GM13976 (cell line): Measurements from ENCODE around the gene PLCB1.

Experiments
- DNase-seq: peaks from one replicate; pipeline ENCODE4 v3.0.0; 2012; ENCODE audit warnings: low spot score
- in situ Hi-C: fragments of 300-500 bp; cut with MboI; formaldehyde crosslinking; loops from one replicate; pipeline ENCODE4 v1.12.0; 2022; ENCODE audit warnings: low sequenced_read_pairs, mixed read lengths, inconsistent platforms; ENCODE audit not compliant: unreplicated experiment
- TF ChIP-seq, protein P1 (sequence below): IDR thresholded peaks from 2 replicates; pipeline ENCODE4 v1.5.1; 2012; ENCODE audit warnings: borderline replicate concordance, mild to moderate bottlenecking; ENCODE audit not compliant: insufficient read depth; ENCODE audit errors: extremely low read depth, missing control alignments, control extremely low read depth

Gene PLCB1

GRCh38 chr20:8360035-8360434 is 228.0 kb downstream of the PLCB1 start:
- no peak for DNase-seq
- TF ChIP-seq, protein P1, sequence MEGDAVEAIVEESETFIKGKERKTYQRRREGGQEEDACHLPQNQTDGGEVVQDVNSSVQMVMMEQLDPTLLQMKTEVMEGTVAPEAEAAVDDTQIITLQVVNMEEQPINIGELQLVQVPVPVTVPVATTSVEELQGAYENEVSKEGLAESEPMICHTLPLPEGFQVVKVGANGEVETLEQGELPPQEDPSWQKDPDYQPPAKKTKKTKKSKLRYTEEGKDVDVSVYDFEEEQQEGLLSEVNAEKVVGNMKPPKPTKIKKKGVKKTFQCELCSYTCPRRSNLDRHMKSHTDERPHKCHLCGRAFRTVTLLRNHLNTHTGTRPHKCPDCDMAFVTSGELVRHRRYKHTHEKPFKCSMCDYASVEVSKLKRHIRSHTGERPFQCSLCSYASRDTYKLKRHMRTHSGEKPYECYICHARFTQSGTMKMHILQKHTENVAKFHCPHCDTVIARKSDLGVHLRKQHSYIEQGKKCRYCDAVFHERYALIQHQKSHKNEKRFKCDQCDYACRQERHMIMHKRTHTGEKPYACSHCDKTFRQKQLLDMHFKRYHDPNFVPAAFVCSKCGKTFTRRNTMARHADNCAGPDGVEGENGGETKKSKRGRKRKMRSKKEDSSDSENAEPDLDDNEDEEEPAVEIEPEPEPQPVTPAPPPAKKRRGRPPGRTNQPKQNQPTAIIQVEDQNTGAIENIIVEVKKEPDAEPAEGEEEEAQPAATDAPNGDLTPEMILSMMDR, result no peak
- in situ Hi-C loops, result no loop called here

DNA sequence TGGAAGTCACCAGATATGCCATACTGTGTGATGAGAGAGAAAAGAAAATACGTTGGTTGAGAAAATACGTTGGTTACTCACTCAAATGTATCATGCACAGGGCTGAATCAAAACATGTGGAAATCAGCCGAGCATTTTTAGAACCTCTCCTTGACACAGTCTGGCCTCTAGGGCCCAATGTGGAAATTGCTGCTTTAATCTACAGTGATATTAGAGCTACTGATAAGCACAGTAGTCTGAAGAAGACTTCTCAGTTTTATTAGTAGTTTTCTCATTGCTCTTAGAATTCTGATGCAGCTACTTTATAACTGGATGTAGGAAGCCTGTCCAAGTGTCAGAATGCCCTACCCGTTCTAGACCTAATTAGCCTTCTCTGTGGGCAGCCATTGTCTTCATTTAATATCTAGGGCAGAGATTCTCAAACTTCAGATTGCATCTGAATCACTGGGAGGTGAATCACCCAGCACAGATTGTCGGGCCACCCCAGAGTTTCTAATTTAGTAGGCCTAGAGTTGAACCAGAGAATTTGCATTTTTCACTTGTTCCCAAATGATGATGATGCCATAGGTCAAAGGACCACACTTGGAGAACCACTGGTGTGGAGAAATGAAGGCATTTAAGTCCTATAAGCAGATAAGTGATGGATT is 229.1 kb downstream of the PLCB1 start:
- no peak for DNase-seq
- in situ Hi-C loops, result no loop called here
- TF ChIP-seq, protein P1, result no peak

DNA sequence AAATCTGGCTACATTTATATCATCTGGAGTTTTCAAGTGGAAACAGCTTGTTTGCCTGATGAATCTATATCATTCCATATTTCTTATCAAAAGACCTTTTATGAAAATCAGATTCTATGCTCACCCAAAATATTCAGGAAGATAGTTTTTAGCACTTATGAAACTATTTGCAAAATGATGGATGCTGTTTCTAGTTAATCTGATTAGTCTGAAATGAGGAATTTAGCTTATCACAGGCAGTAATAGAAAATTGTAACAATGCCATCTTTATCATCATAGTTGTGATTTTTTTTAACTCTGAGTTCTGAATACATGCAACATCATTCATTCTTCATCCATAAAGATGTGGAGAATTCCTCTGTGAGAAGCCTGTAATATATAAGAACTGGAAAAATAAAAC is 229.7 kb downstream of the PLCB1 start:
- in situ Hi-C loops, result no loop called here
- TF ChIP-seq, protein P1, result no peak
- DNase-seq, result no peak

DNA sequence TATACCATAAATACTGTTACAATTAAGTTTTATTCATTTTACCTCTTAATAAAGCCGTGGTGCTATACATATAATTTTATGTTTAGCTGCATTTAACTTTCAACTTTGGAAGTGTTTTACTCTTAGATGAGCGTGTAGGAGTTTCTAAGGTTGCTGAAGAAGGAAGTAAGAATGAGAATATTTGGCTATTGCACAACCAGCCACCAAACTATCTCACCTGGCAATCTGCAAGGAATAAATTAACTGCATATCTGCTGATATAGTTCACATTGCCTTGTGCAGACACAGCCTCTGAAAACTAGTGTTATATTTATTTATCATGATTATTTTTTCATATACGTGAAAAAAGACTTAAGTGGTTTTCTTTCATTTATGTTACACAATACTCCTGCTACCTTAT is 230.4 kb downstream of the PLCB1 start:
- in situ Hi-C loops, result no loop called here
- TF ChIP-seq, protein P1, result no peak
- no peak for DNase-seq

DNA sequence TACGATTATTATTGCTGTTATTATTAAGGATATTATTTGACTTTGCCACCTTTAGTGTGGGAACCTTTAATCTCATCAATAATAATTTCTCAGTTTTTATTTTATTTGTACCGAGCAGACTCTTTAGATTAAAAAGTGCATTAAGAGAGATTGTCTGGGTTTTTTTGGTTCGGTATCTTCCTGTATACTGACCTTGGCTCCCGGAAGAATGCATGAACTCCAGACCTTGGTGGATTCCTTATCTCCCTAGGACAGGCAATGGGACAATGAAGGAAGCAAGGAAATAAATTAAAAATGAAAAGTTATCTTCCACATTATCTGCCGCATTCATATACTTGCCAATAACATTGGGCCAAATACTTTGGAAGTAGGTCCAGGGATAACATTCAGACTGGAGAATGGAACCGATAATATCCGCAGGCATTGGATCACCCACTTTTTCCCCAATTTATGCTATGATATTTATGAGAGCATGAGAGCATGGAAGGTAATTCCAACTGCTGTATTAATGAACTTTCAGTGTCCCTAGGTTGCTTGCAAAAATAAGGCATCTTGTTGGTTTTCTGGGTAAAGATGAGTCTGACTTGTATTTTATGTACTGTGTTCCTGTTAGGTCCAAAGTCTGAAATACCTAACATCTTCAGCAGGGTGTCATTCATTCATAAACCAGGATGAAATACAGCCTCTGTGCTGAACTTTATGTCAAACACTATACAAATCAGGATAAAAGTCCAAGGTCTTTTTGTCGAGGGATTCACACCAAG is 232.1 kb downstream of the PLCB1 start:
- TF ChIP-seq, protein P1, result no peak
- no peak for DNase-seq
- in situ Hi-C loops, result no loop called here

GRCh38 chr20:8364734-8365078 is 232.6 kb downstream of the PLCB1 start:
- TF ChIP-seq, protein P1, result no peak
- DNase-seq, result no peak
- in situ Hi-C loops, result no loop called here

GRCh38 chr20:8365634-8366033 is 233.6 kb downstream of the PLCB1 start:
- in situ Hi-C loops, result no loop called here
- TF ChIP-seq, protein P1, result no peak
- DNase-seq, result no peak
